ENCODE data around the gene KDSR. TPM values are rescaled to one million over a fixed set of nuclear protein-coding genes. Genes with fewer than 3 reads are reported as not detected.
A peak's percentile ranks its signal among the peaks of the same experiment; 100 is the strongest.

Gene KDSR
- total RNA-seq, 1 experiment from 2014 or later, result 29.8 TPM

GRCh38 chr18:63320123-63320974 lies 46.7 kb downstream of the KDSR start:
- in situ Hi-C loops (cut with HindIII; ENCODE audit: low pct_unique_long_range_greater_than_20kb, low sequenced_read_pairs), result no loop called here
- POLR2A ChIA-PET, result no interaction called here
- peaks cover 22% of the 10 kb centered on the region for H3K27me3 ChIP-seq (ENCODE audit: control insufficient read depth, insufficient read depth, low read length)
- intact Hi-C loops (cut with micrococcal nuclease; ENCODE audit: unreplicated experiment), result no loop called here
- CTCF ChIA-PET, result no interaction called here
- H3K27ac ChIP-seq (ENCODE audit: low read length), result no peak overlapping the region
- BruUV-seq (replicated peaks), result no TSS peak
- TF ChIP-seq POLR2AphosphoS5 (IDR thresholded peaks at IDR 0.05; ENCODE audit: low read depth, low read length) (no peak), TCF7L2 (IDR thresholded peaks at IDR 0.05; ENCODE audit: low read depth, low read length) (no peak), CTCF (IDR thresholded peaks at IDR 0.05) (peak; percentile 50), SIN3A (IDR thresholded peaks at IDR 0.05; ENCODE audit: borderline replicate concordance, insufficient read depth, low read depth, low read length) (no peak), REST (IDR thresholded peaks at IDR 0.05; ENCODE audit: insufficient read depth in 1 of 2, low read depth in 2 of 2, low read length in 1 of 2) (no peak)
- peaks cover 6% of the 10 kb centered on the region; the same call in 1 of the 2 replicates for H3K4me1 ChIP-seq (ENCODE audit: control insufficient read depth, insufficient read depth, low read length)
- peak overlapping the region; percentile 41 to 50 for H3K4me3 ChIP-seq (ENCODE audit: low read depth in 2 of 2, low read length in 2 of 2)
- no peaks in the 10 kb centered on the region for H3K9me3 ChIP-seq (ENCODE audit: control insufficient read depth, insufficient read depth, low read depth, low read length)
- peak; percentile 89 for ATAC-seq
- DNase-seq (ENCODE audit: low read depth, low spot score), result no peak
- H3K36me3 ChIP-seq (ENCODE audit: control insufficient read depth, insufficient read depth, low read length), result peaks cover 2% of the 10 kb centered on the region; the same call in 1 of the 2 replicates

- Histone ChIP-seq H3K36me3 (ENCODE audit: control insufficient read depth, insufficient read depth, low read length) (peaks cover 2% of the 10 kb centered on the region; the same call in 1 of the 2 replicates), H3K27ac (ENCODE audit: low read length) (no peak within 1 kb of the TSS), H3K9me3 (ENCODE audit: control insufficient read depth, insufficient read depth, low read depth, low read length) (no peaks in the 10 kb centered on the region), H3K4me1 (ENCODE audit: control insufficient read depth, insufficient read depth, low read length) (peaks cover 6% of the 10 kb centered on the region; the same call in 1 of the 2 replicates), H3K27me3 (ENCODE audit: control insufficient read depth, insufficient read depth, low read length) (peaks cover 22% of the 10 kb centered on the region), H3K4me3 (ENCODE audit: low read depth in 2 of 2, low read length in 2 of 2) (peak within 1 kb of the TSS; percentile 50 to 60)
- peak; percentile 74 for ATAC-seq
- POLR2A ChIA-PET, result no interaction called here
- no peak for DNase-seq (ENCODE audit: low read depth, low spot score)
- CTCF ChIA-PET, result no interaction called here
- TF ChIP-seq CTCF (IDR thresholded peaks at IDR 0.05) (no peak), SIN3A (IDR thresholded peaks at IDR 0.05; ENCODE audit: borderline replicate concordance, insufficient read depth, low read depth, low read length) (no peak), POLR2AphosphoS5 (IDR thresholded peaks at IDR 0.05; ENCODE audit: low read depth, low read length) (no peak), REST (IDR thresholded peaks at IDR 0.05; ENCODE audit: insufficient read depth in 1 of 2, low read depth in 2 of 2, low read length in 1 of 2) (no peak), TCF7L2 (IDR thresholded peaks at IDR 0.05; ENCODE audit: low read depth, low read length) (no peak)
- BruUV-seq (replicated peaks), result no TSS peak
- intact Hi-C loops (cut with micrococcal nuclease; ENCODE audit: unreplicated experiment), result no loop called here
- in situ Hi-C loops (cut with HindIII; ENCODE audit: low pct_unique_long_range_greater_than_20kb, low sequenced_read_pairs), result no loop called here
Measured at GRCh38 chr18:63319383-63320122, 47.5 kb downstream of the KDSR start, which contains the start of gene BCL2. Gene BCL2, minus strand, starts transcription at chr18:63319769.
